Ishikawa (cell line): ENCODE measurements around the gene CPNE4.

Experiments used
- CEBPB ChIP-seq: IDR thresholded peaks from 2 replicates; pipeline ENCODE4 v1.6.1; 2012
- CREB1 ChIP-seq: IDR thresholded peaks from 2 replicates; pipeline ENCODE4 v1.6.1; 2012; ENCODE audit warnings: low read depth
- EGR1 ChIP-seq: IDR thresholded peaks from 2 replicates; pipeline ENCODE4 v1.6.1; 2012
- EP300 ChIP-seq: IDR thresholded peaks from 2 replicates; pipeline ENCODE4 v1.6.1; 2012; ENCODE audit warnings: borderline replicate concordance
- FOXM1 ChIP-seq: IDR thresholded peaks from 2 replicates; pipeline ENCODE4 v1.6.1; 2012; ENCODE audit warnings: low read depth, borderline replicate concordance
- NFIC ChIP-seq: IDR thresholded peaks from 2 replicates; pipeline ENCODE4 v1.6.1; 2012
- RAD21 ChIP-seq: IDR thresholded peaks from 2 replicates; pipeline ENCODE4 v1.6.1; 2012; ENCODE audit warnings: low read depth
- TAF1 ChIP-seq: IDR thresholded peaks from 2 replicates; pipeline ENCODE4 v1.6.1; 2012; ENCODE audit warnings: low read depth, mild to moderate bottlenecking
- TCF12 ChIP-seq: IDR thresholded peaks from 2 replicates; pipeline ENCODE4 v1.6.1; 2012; ENCODE audit warnings: low read depth
- TEAD4 ChIP-seq: IDR thresholded peaks from 2 replicates; pipeline ENCODE4 v1.6.1; 2012
- YY1 ChIP-seq: IDR thresholded peaks from 2 replicates; pipeline ENCODE4 v1.6.1; 2012; ENCODE audit warnings: low read depth
- ZBTB7A ChIP-seq: IDR thresholded peaks from 2 replicates; pipeline ENCODE4 v1.6.1; 2012; ENCODE audit warnings: low read depth
- TF ChIP-seq, protein P1 (sequence below): IDR thresholded peaks from 2 replicates; pipeline ENCODE4 v1.6.1; 2012
- TF ChIP-seq, protein P2 (sequence below): IDR thresholded peaks from 2 replicates; pipeline ENCODE4 v1.6.1; 2012; ENCODE audit warnings: low read depth, mild to moderate bottlenecking
- TF ChIP-seq, protein P3 (sequence below): IDR thresholded peaks from 2 replicates; pipeline ENCODE4 v1.6.1; 2012

The CPNE4 gene

DNA sequence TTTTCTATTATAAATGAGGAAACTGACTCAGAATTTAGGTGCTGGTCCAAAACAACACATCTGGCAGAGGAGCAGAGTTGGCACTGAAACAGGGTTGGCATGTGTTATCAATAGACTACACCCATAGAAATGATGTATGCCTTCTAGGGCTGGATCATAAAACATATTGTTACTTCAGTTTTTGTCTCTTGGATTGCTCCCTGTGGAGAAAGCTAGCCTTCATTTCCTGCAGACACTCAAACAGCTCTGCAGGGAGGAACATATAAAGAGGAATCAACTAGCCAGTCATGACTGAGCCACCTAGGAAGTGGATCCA is 531.5 kb downstream of the CPNE4 start:
- TF ChIP-seq TEAD4 (no peak), RAD21 (no peak), EGR1 (no peak)
- TF ChIP-seq, protein P1, sequence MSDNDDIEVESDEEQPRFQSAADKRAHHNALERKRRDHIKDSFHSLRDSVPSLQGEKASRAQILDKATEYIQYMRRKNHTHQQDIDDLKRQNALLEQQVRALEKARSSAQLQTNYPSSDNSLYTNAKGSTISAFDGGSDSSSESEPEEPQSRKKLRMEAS, result no peak

DNA sequence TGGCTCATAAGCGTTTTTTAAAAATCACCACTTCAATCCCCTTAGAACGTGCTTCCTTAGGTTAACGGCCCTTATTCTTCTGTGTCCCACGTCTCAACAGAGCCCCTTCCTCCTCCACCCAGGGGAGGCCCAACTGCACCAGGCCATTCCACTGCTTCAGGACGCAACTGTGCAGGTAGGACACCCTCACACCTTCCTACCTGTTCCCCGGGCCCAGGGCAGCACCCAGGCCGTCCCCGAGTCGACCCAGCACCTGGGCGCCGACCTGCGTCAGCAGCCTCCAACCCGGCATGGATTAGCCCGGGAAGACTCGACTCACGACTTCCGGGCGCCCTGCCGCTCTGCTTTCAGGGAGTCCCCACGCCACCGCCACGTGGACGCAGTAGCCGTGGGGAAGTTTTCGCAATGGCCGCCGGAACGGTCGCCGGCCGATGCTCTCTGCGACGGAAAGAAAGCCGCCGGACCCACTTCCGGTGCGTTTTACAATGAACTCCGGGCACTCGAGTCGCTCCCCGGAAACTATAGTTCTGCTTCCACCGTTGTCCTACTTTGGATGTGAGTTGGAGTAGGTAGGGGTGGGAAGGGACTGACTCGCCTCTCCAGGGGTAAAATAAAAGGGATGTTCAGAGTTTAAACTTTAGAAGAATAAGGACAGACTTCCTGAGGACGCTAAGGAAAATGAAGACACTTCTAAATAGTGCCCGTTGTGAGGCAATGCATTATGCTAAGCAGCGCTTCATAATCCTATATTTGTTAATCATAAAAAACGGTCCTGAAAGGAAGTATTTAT is 532.1 kb downstream of the CPNE4 start, which contains the start of gene MRPL3:
TSS of gene MRPL3 (minus strand) at position 442 of the 790 bp plus-strand sequence. CDS start at position 292, 150 bp downstream.
- TF ChIP-seq ZBTB7A (no peak), TEAD4 (peak; percentile 52; the same call in 1 of the 2 replicates), EGR1 (0 out of 2 replicates have a peak, but pooled peaks have one; percentile 25), TCF12 (peak; percentile 83), CREB1 (no peak), EP300 (peak; percentile 23; the same call in 1 of the 2 replicates), CEBPB (peak; percentile 76), NFIC (no peak), RAD21 (no peak), TAF1 (peak; percentile 97), YY1 (peak; percentile 96), FOXM1 (no peak)
- TF ChIP-seq, protein P2, sequence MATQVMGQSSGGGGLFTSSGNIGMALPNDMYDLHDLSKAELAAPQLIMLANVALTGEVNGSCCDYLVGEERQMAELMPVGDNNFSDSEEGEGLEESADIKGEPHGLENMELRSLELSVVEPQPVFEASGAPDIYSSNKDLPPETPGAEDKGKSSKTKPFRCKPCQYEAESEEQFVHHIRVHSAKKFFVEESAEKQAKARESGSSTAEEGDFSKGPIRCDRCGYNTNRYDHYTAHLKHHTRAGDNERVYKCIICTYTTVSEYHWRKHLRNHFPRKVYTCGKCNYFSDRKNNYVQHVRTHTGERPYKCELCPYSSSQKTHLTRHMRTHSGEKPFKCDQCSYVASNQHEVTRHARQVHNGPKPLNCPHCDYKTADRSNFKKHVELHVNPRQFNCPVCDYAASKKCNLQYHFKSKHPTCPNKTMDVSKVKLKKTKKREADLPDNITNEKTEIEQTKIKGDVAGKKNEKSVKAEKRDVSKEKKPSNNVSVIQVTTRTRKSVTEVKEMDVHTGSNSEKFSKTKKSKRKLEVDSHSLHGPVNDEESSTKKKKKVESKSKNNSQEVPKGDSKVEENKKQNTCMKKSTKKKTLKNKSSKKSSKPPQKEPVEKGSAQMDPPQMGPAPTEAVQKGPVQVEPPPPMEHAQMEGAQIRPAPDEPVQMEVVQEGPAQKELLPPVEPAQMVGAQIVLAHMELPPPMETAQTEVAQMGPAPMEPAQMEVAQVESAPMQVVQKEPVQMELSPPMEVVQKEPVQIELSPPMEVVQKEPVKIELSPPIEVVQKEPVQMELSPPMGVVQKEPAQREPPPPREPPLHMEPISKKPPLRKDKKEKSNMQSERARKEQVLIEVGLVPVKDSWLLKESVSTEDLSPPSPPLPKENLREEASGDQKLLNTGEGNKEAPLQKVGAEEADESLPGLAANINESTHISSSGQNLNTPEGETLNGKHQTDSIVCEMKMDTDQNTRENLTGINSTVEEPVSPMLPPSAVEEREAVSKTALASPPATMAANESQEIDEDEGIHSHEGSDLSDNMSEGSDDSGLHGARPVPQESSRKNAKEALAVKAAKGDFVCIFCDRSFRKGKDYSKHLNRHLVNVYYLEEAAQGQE, result 0 out of 2 replicates have a peak, but pooled peaks have one; percentile 14
- TF ChIP-seq, protein P1, result peak; percentile 100
- TF ChIP-seq, protein P3, sequence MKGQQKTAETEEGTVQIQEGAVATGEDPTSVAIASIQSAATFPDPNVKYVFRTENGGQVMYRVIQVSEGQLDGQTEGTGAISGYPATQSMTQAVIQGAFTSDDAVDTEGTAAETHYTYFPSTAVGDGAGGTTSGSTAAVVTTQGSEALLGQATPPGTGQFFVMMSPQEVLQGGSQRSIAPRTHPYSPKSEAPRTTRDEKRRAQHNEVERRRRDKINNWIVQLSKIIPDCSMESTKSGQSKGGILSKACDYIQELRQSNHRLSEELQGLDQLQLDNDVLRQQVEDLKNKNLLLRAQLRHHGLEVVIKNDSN, result peak; percentile 69

DNA sequence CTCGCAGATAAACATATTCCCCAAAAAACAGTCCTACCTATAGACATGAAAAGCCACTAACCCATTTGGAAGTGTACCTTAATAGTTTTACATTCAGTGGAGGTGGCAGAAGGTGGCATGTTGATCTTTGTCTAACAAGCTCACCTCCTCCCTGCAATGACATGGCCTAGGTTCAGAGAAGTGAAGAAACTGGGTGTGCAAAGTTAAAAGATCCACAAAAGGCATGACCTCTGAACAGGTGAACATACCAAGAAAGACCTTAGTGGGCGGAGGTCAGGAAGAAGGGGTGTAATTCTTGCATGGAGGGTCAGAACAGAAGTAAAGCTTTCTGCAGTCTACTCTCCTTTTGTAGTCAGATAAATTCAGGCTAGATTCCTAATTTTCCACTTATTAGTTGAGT is 532.9 kb downstream of the CPNE4 start:
- TF ChIP-seq TEAD4 (no peak), YY1 (no peak), EGR1 (no peak), EP300 (no peak), TAF1 (no peak), RAD21 (no peak), NFIC (no peak), CEBPB (no peak), FOXM1 (no peak), TCF12 (no peak)
- TF ChIP-seq, protein P1, result no peak
- TF ChIP-seq, protein P2, result no peak
- TF ChIP-seq, protein P3, result no peak

DNA sequence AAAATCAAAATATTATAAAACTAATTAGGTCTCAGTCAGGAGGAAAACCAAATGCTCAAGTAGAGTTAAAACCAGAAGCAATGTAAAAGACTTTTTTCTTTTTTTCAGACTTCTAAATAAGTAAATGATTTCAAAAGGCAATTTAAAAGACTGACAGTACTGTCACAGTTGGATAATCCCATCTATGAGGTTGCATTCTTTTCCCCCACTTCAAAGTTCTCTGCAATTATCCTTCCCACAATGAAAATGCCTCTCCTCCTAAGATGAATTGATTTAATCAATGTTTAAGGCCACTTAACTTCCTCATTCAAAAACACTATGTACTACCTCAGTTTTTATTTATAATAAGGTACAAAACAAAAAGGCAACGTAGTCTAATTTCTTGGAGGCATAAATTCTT is 540.1 kb downstream of the CPNE4 start:
- TF ChIP-seq, protein P1, result no peak
- TF ChIP-seq ZBTB7A (no peak), RAD21 (no peak), NFIC (no peak), CREB1 (no peak), EP300 (no peak), TEAD4 (no peak), CEBPB (no peak)

DNA sequence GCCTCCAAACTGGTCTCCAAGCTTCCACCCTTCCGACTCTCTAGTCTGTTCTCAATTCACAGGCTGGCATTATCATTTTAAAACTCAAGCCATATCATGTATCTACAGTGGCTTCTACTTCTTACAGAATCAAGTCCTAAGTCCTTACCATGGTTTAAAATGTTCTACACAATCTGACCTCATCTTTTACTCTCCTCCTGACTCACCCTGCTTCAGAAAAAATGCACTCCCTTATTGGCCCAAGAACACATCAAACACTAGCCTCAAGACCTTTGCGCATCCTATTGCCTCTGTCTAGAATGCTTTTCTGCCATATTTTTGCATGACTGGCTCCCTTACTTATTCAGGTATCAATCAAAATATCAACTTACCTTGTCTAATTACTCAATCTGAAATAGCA is 543.0 kb downstream of the CPNE4 start:
- TF ChIP-seq ZBTB7A (no peak), EGR1 (no peak), TAF1 (no peak), TEAD4 (no peak), EP300 (no peak), CREB1 (no peak), FOXM1 (no peak), CEBPB (no peak), NFIC (no peak), RAD21 (no peak), YY1 (no peak)
- TF ChIP-seq, protein P1, result no peak
- TF ChIP-seq, protein P3, result no peak
